GM18511 (cell line): ENCODE data around the gene BICD2.

Source experiments
- ATAC-seq: cut with Tn5 transposase; IDR thresholded peaks from one replicate; pipeline ENCODE4 v1.9.1; 2021; ENCODE audit warnings: mild to moderate bottlenecking, moderate library complexity; ENCODE audit not compliant: unreplicated experiment

BICD2 gene

GRCh38 chr9:92749071-92749933, 15.3 kb downstream of the BICD2 start:
- no peak for ATAC-seq

GRCh38 chr9:92748233-92748497, 16.5 kb downstream of the BICD2 start:
- ATAC-seq = no peak

- no peak for ATAC-seq
These were observed 17.0 kb downstream of the BICD2 start for GRCh38 chr9:92747459-92748232.

GRCh38 chr9:92746567-92747458, 17.8 kb downstream of the BICD2 start:
- ATAC-seq = no peak

GRCh38 chr9:92745881-92746280, 18.8 kb downstream of the BICD2 start:
- no peak for ATAC-seq

- ATAC-seq = no peak
These were observed 19.3 kb downstream of the BICD2 start for GRCh38 chr9:92745331-92745730.

GRCh38 chr9:92740969-92741368, 23.7 kb downstream of the BICD2 start:
- ATAC-seq = no peak

GRCh38 chr9:92740446-92740961, 24.1 kb downstream of the BICD2 start:
- ATAC-seq = peak; percentile 66

GRCh38 chr9:92740009-92740408, 24.6 kb downstream of the BICD2 start:
- ATAC-seq = no peak

GRCh38 chr9:92739346-92739970, 25.2 kb downstream of the BICD2 start:
- ATAC-seq = no peak

GRCh38 chr9:92738661-92739081, 26.0 kb downstream of the BICD2 start:
- no peak for ATAC-seq

- ATAC-seq = no peak
These were observed 26.9 kb downstream of the BICD2 start for GRCh38 chr9:92737611-92738299.

GRCh38 chr9:92737216-92737606, 27.4 kb downstream of the BICD2 start:
- no peak for ATAC-seq

- no peak for ATAC-seq
These were observed 27.9 kb downstream of the BICD2 start for GRCh38 chr9:92736563-92737215.

GRCh38 chr9:92735636-92736562, 28.7 kb downstream of the BICD2 start:
- no peak for ATAC-seq

GRCh38 chr9:92734931-92735635, 29.6 kb downstream of the BICD2 start:
- ATAC-seq = no peak

GRCh38 chr9:92730897-92731296, 33.7 kb downstream of the BICD2 start:
- ATAC-seq = no peak

GRCh38 chr9:92729735-92730155, 34.9 kb downstream of the BICD2 start:
- no peak for ATAC-seq
